Type B pancreatic cell (in vitro differentiated cells): Measurements from ENCODE around the gene ENO4. TPM values are rescaled to one million over a fixed set of nuclear protein-coding genes. Genes with fewer than 3 reads are reported as not detected.

Source experiments
- DNase-seq: peaks from one replicate; pipeline ENCODE4 v3.0.0; 2021; ENCODE audit warnings: mixed read lengths; ENCODE audit not compliant: unreplicated experiment; ENCODE audit errors: extremely low spot score
- H3K27ac Mint-ChIP-seq: 2 replicates; pipeline ENCODE4 v1.8.0; 2021; ENCODE audit warnings: mild to moderate bottlenecking, mixed read lengths
- H3K27me3 Mint-ChIP-seq: 2 replicates; pipeline ENCODE4 v1.8.0; 2021; ENCODE audit warnings: mixed read lengths
- H3K36me3 Mint-ChIP-seq: 2 replicates; pipeline ENCODE4 v1.8.0; 2021; ENCODE audit warnings: mixed read lengths
- H3K4me1 Mint-ChIP-seq: one replicate; pipeline ENCODE4 v1.8.0; 2021; ENCODE audit warnings: mixed read lengths; ENCODE audit not compliant: unreplicated experiment
- H3K4me3 Mint-ChIP-seq: 2 replicates; pipeline ENCODE4 v1.8.0; 2021; ENCODE audit warnings: mild to moderate bottlenecking, mixed read lengths
- H3K9me3 Mint-ChIP-seq: 2 replicates; pipeline ENCODE4 v1.8.0; 2021; ENCODE audit warnings: mixed read lengths
- total RNA-seq: library from RNA; stranded (reverse); gene quantifications from 2 replicates; pipeline ENCODE4 v1.2.1, GENCODE V29; 2021; ENCODE audit warnings: low replicate concordance
- TF ChIP-seq, protein P1 (sequence below): fragments of 200-600 bp; sonication (generic); conservative IDR thresholded peaks from 2 replicates; pipeline ENCODE4 v1.5.0; 2021; ENCODE audit warnings: antibody characterized with exemption, mild to moderate bottlenecking

The ENO4 gene
- total RNA-seq, 1 donor from 2014 or later = 4.4 TPM

- peak overlapping the region; percentile 94 for H3K4me3 Mint-ChIP-seq
- H3K27ac Mint-ChIP-seq = peak overlapping the region; percentile 88
- TF ChIP-seq, protein P1, sequence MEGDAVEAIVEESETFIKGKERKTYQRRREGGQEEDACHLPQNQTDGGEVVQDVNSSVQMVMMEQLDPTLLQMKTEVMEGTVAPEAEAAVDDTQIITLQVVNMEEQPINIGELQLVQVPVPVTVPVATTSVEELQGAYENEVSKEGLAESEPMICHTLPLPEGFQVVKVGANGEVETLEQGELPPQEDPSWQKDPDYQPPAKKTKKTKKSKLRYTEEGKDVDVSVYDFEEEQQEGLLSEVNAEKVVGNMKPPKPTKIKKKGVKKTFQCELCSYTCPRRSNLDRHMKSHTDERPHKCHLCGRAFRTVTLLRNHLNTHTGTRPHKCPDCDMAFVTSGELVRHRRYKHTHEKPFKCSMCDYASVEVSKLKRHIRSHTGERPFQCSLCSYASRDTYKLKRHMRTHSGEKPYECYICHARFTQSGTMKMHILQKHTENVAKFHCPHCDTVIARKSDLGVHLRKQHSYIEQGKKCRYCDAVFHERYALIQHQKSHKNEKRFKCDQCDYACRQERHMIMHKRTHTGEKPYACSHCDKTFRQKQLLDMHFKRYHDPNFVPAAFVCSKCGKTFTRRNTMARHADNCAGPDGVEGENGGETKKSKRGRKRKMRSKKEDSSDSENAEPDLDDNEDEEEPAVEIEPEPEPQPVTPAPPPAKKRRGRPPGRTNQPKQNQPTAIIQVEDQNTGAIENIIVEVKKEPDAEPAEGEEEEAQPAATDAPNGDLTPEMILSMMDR = no peak
- H3K9me3 Mint-ChIP-seq = no peaks in the 10 kb centered on the region
- peaks cover 17% of the 10 kb centered on the region for H3K4me1 Mint-ChIP-seq
- H3K27me3 Mint-ChIP-seq = peaks cover 4% of the 10 kb centered on the region
- no peak for DNase-seq
- H3K36me3 Mint-ChIP-seq = no peaks in the 10 kb centered on the region
These were observed 836 bp downstream of the ENO4 start for GRCh38 chr10:116850058-116850611.

DNA sequence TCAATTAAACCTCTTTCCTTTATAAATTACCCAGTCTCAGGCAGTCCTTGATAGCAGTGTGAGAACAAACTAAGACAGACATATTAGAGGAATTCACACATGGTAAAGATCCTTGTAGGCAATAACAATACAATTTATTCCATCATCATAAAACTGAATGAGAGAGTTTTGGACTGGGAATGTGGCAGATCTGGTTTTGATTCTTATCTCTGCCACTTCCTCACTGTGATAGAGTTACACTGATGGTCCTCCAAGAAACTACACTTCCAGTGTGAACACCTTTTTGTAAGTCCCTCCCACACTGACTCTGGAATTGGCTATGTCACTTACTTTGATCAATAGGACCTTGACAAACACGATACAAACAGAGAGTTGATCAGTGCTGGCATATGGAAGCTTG lies 2.9 kb downstream of the ENO4 start:
- H3K36me3 Mint-ChIP-seq = no peaks in the 10 kb centered on the region
- H3K4me3 Mint-ChIP-seq = peak overlapping the region; percentile 58
- TF ChIP-seq, protein P1 = no peak
- H3K27ac Mint-ChIP-seq = no peak overlapping the region
- DNase-seq = no peak
- H3K9me3 Mint-ChIP-seq = no peaks in the 10 kb centered on the region
- peaks cover 17% of the 10 kb centered on the region for H3K4me1 Mint-ChIP-seq
- H3K27me3 Mint-ChIP-seq = no peaks in the 10 kb centered on the region

DNA sequence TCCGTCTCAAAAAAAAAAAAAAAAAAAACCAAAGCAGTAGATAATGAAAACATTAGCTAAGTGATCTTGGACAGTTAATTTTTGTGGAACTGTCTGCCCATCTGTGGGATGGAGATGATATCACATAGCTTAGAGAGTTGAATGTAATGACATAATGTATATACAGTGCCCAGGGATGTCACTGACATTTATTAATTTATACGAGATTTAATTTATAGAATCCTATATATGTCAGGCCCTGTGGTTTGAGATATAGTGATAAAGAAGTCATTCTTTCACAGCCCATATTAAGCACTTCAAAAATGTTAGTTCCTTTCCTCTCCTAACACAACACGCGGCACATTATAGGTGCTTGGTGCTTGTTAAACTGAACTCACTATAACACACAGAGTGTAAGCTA lies 4.0 kb downstream of the ENO4 start:
- Mint-ChIP-seq H3K4me1 (peaks cover 12% of the 10 kb centered on the region), H3K27ac (no peak overlapping the region), H3K27me3 (no peaks in the 10 kb centered on the region), H3K4me3 (no peak overlapping the region), H3K9me3 (peaks cover 4% of the 10 kb centered on the region), H3K36me3 (no peaks in the 10 kb centered on the region)
- TF ChIP-seq, protein P1 = no peak
- DNase-seq = no peak

DNA sequence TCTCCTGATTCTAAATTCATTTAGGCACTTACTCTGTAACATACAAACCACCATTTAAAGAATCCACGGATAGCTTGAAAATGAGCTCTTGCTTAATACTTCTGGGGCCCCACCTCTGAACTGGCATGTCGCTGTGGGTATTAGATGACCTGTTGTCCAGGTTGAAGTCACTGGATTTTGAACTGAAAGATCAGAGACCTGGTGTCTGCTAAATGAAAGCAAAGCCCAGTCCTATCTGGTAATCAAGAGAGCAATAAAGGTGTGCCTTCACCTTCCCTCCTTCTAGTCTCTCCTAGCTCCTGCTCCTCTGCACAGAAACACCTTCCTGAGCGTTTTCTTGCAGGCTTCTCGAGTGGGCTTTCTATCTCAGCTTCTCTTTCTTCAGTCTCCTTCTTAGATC lies 4.4 kb downstream of the ENO4 start:
- DNase-seq = no peak
- no peak overlapping the region for H3K4me3 Mint-ChIP-seq
- H3K27me3 Mint-ChIP-seq = no peaks in the 10 kb centered on the region
- H3K9me3 Mint-ChIP-seq = peaks cover 4% of the 10 kb centered on the region
- TF ChIP-seq, protein P1 = no peak
- H3K4me1 Mint-ChIP-seq = peaks cover 10% of the 10 kb centered on the region
- H3K36me3 Mint-ChIP-seq = no peaks in the 10 kb centered on the region
- no peak overlapping the region for H3K27ac Mint-ChIP-seq

DNA sequence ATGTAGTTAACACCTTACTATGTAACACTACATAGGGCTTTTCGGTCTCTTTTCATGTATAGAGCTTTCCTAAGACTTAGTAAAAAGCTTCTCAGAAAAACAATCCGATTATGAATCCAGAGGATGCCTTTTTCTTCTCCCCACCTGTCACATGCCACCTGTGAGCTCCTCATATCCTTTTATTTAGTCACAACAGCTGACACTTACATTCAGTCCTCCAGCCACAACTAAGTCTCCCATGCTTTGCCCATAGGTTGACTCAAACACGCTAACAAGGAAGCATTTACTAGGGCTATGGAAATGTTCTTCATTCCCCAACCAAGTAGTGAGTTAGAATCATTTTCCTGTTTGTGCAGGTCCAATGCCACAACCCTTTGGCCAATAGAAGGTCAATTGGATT lies 7.9 kb downstream of the ENO4 start:
- TF ChIP-seq, protein P1 = no peak
- no peaks in the 10 kb centered on the region for H3K36me3 Mint-ChIP-seq
- H3K4me1 Mint-ChIP-seq = no peaks in the 10 kb centered on the region
- no peak overlapping the region for H3K4me3 Mint-ChIP-seq
- no peaks in the 10 kb centered on the region for H3K27me3 Mint-ChIP-seq
- H3K9me3 Mint-ChIP-seq = peaks cover 10% of the 10 kb centered on the region
- H3K27ac Mint-ChIP-seq = no peak overlapping the region
- no peak for DNase-seq

GRCh38 chr10:116861796-116862195 lies 12.5 kb downstream of the ENO4 start:
- TF ChIP-seq, protein P1 = no peak
- Mint-ChIP-seq H3K4me1 (no peaks in the 10 kb centered on the region), H3K36me3 (no peaks in the 10 kb centered on the region), H3K27ac (no peak overlapping the region), H3K4me3 (no peak overlapping the region), H3K27me3 (no peaks in the 10 kb centered on the region), H3K9me3 (peaks cover 10% of the 10 kb centered on the region)
- DNase-seq = no peak
